HEK293 (cell line): ENCODE data around the gene MORN1.

Experiments used
- CTCF ChIA-PET: fragments of 350-600 bp; formaldehyde crosslinking; extraction: SDS; loops from one replicate; lab custom pipeline; 2021; ENCODE audit warnings: antibody characterized with exemption; lab: Yijun Ruan, JAX
- POLR2A ChIA-PET: fragments of 300-600 bp; formaldehyde crosslinking; extraction: SDS; loops from one replicate; lab custom pipeline; 2020; ENCODE audit warnings: antibody characterized with exemption, inconsistent platforms; lab: Yijun Ruan, JAX
- H3K27ac ChIP-seq: fragments of 200-500 bp; sonication (Bioruptor generic); 2 replicates; pipeline ENCODE4 v1.5.1; 2014; ENCODE audit warnings: low read depth, low read length, control low read depth, inconsistent platforms; ENCODE audit errors: extremely low read depth
- H3K36me3 ChIP-seq, 2 experiments: fragments of 200-500 bp in 1 of 2; sonication (Bioruptor generic) in 1 of 2; 1 replicate in 1 of 2; 2 replicates in 1 of 2; pipeline ENCODE4 v1.5.1; 2014 to 2017; ENCODE audit warnings: inconsistent platforms in 2 of 2, low read length in 2 of 2; ENCODE audit not compliant: control insufficient read depth in 2 of 2, insufficient read depth in 1 of 2
- H3K4me1 ChIP-seq: fragments of 200-500 bp; sonication (Bioruptor generic); 2 replicates; pipeline ENCODE4 v1.5.1; 2014; ENCODE audit warnings: mild to moderate bottlenecking, low read length, inconsistent platforms; ENCODE audit not compliant: control insufficient read depth, insufficient read depth
- H3K4me3 ChIP-seq: 2 replicates; pipeline ENCODE4 v1.5.1; 2011; ENCODE audit warnings: low read depth, mild to moderate bottlenecking, control low read depth, low read length, moderate library complexity
- H3K9me3 ChIP-seq: fragments of 200-500 bp; sonication (Bioruptor generic); 2 replicates; pipeline ENCODE4 v1.5.1; 2014; ENCODE audit warnings: low read depth, low read length, inconsistent platforms; ENCODE audit not compliant: control insufficient read depth, insufficient read depth
- GLIS1 ChIP-seq: fragments of 450-650 bp; formaldehyde crosslinking; IDR thresholded peaks from 2 replicates; pipeline ENCODE4 v1.5.1; 2016; ENCODE audit warnings: missing biosample characterization, missing genetic modification characterization
- HOXD13 ChIP-seq: sonication (generic); formaldehyde crosslinking; IDR thresholded peaks from 2 replicates; pipeline ENCODE4 v1.8.0; 2022; ENCODE audit warnings: missing genetic modification reagents, borderline replicate concordance
- IKZF3 ChIP-seq: fragments of 450-650 bp; IDR thresholded peaks from 2 replicates; pipeline ENCODE4 v1.5.0; 2018; ENCODE audit warnings: missing biosample characterization, mild to moderate bottlenecking, missing genetic modification characterization, moderate library complexity
- KLF9 ChIP-seq: fragments of 450-650 bp; formaldehyde crosslinking; IDR thresholded peaks from 2 replicates; pipeline ENCODE4 v1.5.1; 2016; ENCODE audit warnings: missing biosample characterization, missing genetic modification characterization, low read depth
- SP7 ChIP-seq: fragments of 450-650 bp; formaldehyde crosslinking; IDR thresholded peaks from 2 replicates; pipeline ENCODE4 v1.5.1; 2016; ENCODE audit warnings: missing biosample characterization, missing genetic modification characterization
- ZNF114 ChIP-seq: fragments of 450-650 bp; formaldehyde crosslinking; IDR thresholded peaks from 2 replicates; pipeline ENCODE4 v1.5.0; 2017; ENCODE audit warnings: missing biosample characterization, missing genetic modification characterization
- ZNF2 ChIP-seq: fragments of 450-650 bp; formaldehyde crosslinking; IDR thresholded peaks from 2 replicates; pipeline ENCODE4 v1.5.1; 2016; ENCODE audit warnings: missing biosample characterization, missing genetic modification characterization
- ZNF341 ChIP-seq: fragments of 450-650 bp; formaldehyde crosslinking; IDR thresholded peaks from 2 replicates; pipeline ENCODE4; 2016; ENCODE audit warnings: low read depth, missing biosample characterization, missing genetic modification characterization
- ZNF426 ChIP-seq: fragments of 450-650 bp; formaldehyde crosslinking; IDR thresholded peaks from 2 replicates; pipeline ENCODE4 v1.5.1; 2017; ENCODE audit warnings: missing biosample characterization, missing genetic modification characterization, mild to moderate bottlenecking, inconsistent platforms, moderate library complexity
- ZNF571 ChIP-seq: fragments of 450-650 bp; formaldehyde crosslinking; IDR thresholded peaks from 2 replicates; pipeline ENCODE4 v1.5.0; 2017; ENCODE audit warnings: missing biosample characterization, missing genetic modification characterization
- ZNF701 ChIP-seq: fragments of 450-650 bp; formaldehyde crosslinking; IDR thresholded peaks from 2 replicates; pipeline ENCODE4 v1.5.1; 2016; ENCODE audit warnings: missing biosample characterization, missing genetic modification characterization
- ZNF792 ChIP-seq: fragments of 450-650 bp; formaldehyde crosslinking; IDR thresholded peaks from 2 replicates; pipeline ENCODE4 v1.5.1; 2016; ENCODE audit warnings: missing biosample characterization, missing genetic modification characterization
- ZXDB ChIP-seq: fragments of 450-650 bp; formaldehyde crosslinking; IDR thresholded peaks from 2 replicates; pipeline ENCODE4 v1.5.1; 2016; ENCODE audit warnings: missing biosample characterization, missing genetic modification characterization
- TF ChIP-seq, protein P1 (sequence below): fragments of 450-650 bp; formaldehyde crosslinking; IDR thresholded peaks from 2 replicates; pipeline ENCODE4 v1.5.1; 2016; ENCODE audit warnings: missing biosample characterization, missing genetic modification characterization
- TF ChIP-seq, protein P2 (sequence below): fragments of 450-650 bp; formaldehyde crosslinking; IDR thresholded peaks from 2 replicates; pipeline ENCODE4 v1.5.1; 2016; ENCODE audit warnings: missing biosample characterization, missing genetic modification characterization
- TF ChIP-seq, protein P3 (sequence below): fragments of 450-650 bp; formaldehyde crosslinking; IDR thresholded peaks from 2 replicates; pipeline ENCODE4 v1.5.1; 2016; ENCODE audit warnings: missing biosample characterization, missing genetic modification characterization
- TF ChIP-seq, protein P4 (sequence below): fragments of 450-650 bp; IDR thresholded peaks from 2 replicates; pipeline ENCODE4 v1.5.1; 2018; ENCODE audit warnings: missing biosample characterization, mild to moderate bottlenecking, missing genetic modification characterization
- TF ChIP-seq, protein P5 (sequence below): fragments of 450-650 bp; formaldehyde crosslinking; IDR thresholded peaks from 2 replicates; pipeline ENCODE4 v1.5.1; 2016; ENCODE audit warnings: missing biosample characterization, missing genetic modification characterization
- TF ChIP-seq, protein P6 (sequence below): fragments of 450-650 bp; formaldehyde crosslinking; IDR thresholded peaks from 2 replicates; pipeline ENCODE4 v1.5.1; 2016; ENCODE audit warnings: missing biosample characterization, missing genetic modification characterization

The MORN1 gene

DNA sequence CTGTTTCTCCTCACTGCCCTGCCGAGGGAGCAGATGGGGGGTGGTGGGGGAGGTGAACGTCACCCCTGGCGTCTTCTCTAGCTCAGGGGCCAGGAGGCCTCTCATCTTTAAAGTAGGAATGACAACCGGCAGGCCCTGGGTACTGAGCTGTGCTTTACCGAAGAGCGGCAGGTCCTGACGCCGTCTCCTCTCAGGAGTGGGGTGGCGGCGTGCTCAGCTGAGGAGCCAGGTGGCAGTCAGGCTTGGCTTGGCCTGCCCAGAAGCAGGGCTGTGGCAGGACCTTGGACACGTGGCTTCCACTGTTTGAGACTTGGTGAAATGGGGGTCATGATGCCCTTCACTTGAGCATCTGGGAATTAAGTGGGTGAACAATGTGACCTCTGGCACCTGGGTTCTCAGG is 3.4 kb upstream of the MORN1 start:
- ChIA-PET CTCF (interaction anchor here (0.6 to 1.4 kb wide), 2 partner anchors 13 to 221 kb away, joined by 3 to 4 read pairs; no protein-coding TSS in a partner anchor), POLR2A (no interaction called here)
- no peaks in the 10 kb centered on the region for H3K9me3 ChIP-seq
- H3K36me3 ChIP-seq = peaks cover 8 to 77% of the 10 kb centered on the region in 2 experiments
- H3K4me1 ChIP-seq = peaks cover 3% of the 10 kb centered on the region; the same call in 1 of the 2 replicates
- H3K27ac ChIP-seq = no peak overlapping the region
- no peak for TF ChIP-seq HOXD13 (CRISPR knock-in tag)
- TF ChIP-seq, protein P1, sequence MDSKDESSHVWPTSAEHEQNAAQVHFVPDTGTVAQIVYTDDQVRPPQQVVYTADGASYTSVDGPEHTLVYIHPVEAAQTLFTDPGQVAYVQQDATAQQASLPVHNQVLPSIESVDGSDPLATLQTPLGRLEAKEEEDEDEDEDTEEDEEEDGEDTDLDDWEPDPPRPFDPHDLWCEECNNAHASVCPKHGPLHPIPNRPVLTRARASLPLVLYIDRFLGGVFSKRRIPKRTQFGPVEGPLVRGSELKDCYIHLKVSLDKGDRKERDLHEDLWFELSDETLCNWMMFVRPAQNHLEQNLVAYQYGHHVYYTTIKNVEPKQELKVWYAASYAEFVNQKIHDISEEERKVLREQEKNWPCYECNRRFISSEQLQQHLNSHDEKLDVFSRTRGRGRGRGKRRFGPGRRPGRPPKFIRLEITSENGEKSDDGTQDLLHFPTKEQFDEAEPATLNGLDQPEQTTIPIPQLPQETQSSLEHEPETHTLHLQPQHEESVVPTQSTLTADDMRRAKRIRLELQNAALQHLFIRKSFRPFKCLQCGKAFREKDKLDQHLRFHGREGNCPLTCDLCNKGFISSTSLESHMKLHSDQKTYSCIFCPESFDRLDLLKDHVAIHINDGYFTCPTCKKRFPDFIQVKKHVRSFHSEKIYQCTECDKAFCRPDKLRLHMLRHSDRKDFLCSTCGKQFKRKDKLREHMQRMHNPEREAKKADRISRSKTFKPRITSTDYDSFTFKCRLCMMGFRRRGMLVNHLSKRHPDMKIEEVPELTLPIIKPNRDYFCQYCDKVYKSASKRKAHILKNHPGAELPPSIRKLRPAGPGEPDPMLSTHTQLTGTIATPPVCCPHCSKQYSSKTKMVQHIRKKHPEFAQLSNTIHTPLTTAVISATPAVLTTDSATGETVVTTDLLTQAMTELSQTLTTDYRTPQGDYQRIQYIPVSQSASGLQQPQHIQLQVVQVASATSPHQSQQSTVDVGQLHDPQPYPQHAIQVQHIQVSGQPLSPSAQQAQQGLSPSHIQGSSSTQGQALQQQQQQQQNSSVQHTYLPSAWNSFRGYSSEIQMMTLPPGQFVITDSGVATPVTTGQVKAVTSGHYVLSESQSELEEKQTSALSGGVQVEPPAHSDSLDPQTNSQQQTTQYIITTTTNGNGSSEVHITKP (tag by site-specific recombination) = no peak
- no peak for TF ChIP-seq GLIS1
- no peak for TF ChIP-seq ZNF426 (tag by site-specific recombination)
- TF ChIP-seq KLF9 (tag by site-specific recombination) = no peak
- TF ChIP-seq ZNF701 (tag by site-specific recombination) = no peak
- no peak for TF ChIP-seq IKZF3 (tag by site-specific recombination)
- TF ChIP-seq ZNF341 (tag by site-specific recombination) = no peak
- TF ChIP-seq, protein P2, sequence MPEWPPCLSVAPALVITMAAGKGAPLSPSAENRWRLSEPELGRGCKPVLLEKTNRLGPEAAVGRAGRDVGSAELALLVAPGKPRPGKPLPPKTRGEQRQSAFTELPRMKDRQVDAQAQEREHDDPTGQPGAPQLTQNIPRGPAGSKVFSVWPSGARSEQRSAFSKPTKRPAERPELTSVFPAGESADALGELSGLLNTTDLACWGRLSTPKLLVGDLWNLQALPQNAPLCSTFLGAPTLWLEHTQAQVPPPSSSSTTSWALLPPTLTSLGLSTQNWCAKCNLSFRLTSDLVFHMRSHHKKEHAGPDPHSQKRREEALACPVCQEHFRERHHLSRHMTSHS (tag by site-specific recombination) = no peak
- TF ChIP-seq, protein P3, sequence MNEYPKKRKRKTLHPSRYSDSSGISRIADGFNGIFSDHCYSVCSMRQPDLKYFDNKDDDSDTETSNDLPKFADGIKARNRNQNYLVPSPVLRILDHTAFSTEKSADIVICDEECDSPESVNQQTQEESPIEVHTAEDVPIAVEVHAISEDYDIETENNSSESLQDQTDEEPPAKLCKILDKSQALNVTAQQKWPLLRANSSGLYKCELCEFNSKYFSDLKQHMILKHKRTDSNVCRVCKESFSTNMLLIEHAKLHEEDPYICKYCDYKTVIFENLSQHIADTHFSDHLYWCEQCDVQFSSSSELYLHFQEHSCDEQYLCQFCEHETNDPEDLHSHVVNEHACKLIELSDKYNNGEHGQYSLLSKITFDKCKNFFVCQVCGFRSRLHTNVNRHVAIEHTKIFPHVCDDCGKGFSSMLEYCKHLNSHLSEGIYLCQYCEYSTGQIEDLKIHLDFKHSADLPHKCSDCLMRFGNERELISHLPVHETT (tag by site-specific recombination) = no peak
- TF ChIP-seq ZXDB (tag by site-specific recombination) = no peak
- TF ChIP-seq, protein P4, sequence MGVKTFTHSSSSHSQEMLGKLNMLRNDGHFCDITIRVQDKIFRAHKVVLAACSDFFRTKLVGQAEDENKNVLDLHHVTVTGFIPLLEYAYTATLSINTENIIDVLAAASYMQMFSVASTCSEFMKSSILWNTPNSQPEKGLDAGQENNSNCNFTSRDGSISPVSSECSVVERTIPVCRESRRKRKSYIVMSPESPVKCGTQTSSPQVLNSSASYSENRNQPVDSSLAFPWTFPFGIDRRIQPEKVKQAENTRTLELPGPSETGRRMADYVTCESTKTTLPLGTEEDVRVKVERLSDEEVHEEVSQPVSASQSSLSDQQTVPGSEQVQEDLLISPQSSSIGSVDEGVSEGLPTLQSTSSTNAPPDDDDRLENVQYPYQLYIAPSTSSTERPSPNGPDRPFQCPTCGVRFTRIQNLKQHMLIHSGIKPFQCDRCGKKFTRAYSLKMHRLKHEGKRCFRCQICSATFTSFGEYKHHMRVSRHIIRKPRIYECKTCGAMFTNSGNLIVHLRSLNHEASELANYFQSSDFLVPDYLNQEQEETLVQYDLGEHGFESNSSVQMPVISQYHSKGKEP (tag by site-specific recombination) = no peak
- TF ChIP-seq ZNF2 (tag by site-specific recombination) = no peak
- no peak for TF ChIP-seq ZNF114 (tag by site-specific recombination)
- TF ChIP-seq SP7 (tag by site-specific recombination) = no peak
- no peak for TF ChIP-seq ZNF792
- TF ChIP-seq, protein P5, sequence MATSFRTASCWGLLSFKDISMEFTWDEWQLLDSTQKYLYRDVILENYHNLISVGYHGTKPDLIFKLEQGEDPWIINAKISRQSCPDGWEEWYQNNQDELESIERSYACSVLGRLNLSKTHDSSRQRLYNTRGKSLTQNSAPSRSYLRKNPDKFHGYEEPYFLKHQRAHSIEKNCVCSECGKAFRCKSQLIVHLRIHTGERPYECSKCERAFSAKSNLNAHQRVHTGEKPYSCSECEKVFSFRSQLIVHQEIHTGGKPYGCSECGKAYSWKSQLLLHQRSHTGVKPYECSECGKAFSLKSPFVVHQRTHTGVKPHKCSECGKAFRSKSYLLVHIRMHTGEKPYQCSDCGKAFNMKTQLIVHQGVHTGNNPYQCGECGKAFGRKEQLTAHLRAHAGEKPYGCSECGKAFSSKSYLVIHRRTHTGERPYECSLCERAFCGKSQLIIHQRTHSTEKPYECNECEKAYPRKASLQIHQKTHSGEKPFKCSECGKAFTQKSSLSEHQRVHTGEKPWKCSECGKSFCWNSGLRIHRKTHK = no peak
- no peak for TF ChIP-seq ZNF571 (tag by site-specific recombination)
- TF ChIP-seq, protein P6, sequence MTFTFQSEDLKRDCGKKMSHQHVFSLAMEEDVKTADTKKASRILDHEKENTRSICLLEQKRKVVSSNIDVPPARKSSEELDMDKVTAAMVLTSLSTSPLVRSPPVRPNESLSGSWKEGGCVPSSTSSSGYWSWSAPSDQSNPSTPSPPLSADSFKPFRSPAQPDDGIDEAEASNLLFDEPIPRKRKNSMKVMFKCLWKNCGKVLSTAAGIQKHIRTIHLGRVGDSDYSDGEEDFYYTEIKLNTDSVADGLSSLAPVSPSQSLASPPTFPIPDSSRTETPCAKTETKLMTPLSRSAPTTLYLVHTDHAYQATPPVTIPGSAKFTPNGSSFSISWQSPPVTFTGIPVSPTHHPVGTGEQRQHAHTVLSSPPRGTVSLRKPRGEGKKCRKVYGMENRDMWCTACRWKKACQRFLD (tag by site-specific recombination) = no peak
- H3K4me3 ChIP-seq = no peak overlapping the region
